ENCODE measurements around the gene DYRK3.

DYRK3 gene

DNA sequence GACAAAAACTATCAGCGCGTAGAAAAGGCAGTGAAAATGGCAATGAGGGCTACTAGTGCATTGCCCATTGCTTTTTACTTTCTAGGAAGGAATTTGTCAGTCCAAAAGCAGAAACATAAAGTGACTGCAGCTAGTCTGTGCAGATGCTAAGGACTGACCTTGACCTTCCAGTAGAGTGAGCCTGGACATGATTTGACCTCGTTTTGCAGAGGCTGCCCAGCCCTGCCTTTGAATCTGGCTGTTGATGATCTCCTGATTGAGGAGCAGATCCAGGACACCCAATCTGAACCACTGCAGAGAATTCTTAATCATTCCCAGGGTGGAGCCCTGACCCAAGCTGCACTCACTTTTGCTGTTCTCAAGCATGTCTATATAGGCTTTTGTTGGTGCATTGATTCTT, 21.6 kb downstream of the DYRK3 start:
- no peaks in the 10 kb centered on the region for H3K9me3 ChIP-seq (ENCODE audit: control insufficient read depth, insufficient read depth, low read length)
- H3K4me3 ChIP-seq (ENCODE audit: low read length) = no peak overlapping the region
- H3F3A ChIP-seq (ENCODE audit: control insufficient read depth, insufficient read depth) = peaks cover 19% of the 10 kb centered on the region; the same call in 1 of the 2 replicates
- peaks cover 10% of the 10 kb centered on the region for H3K36me3 ChIP-seq (ENCODE audit: control insufficient read depth, low read length)
- H3K79me2 ChIP-seq (ENCODE audit: control insufficient read depth, low read length) = no peaks in the 10 kb centered on the region; the same call in 1 of the 2 replicates
- TF ChIP-seq CTCF (IDR thresholded peaks at IDR 0.05; ENCODE audit: low read depth, low read length, poor library complexity, severe bottlenecking) = no peak
- no peak for TF ChIP-seq EZH2phosphoT487 (IDR thresholded peaks at IDR 0.05; ENCODE audit: borderline replicate concordance, low read length)
- H3K9me2 ChIP-seq (replicated peaks; ENCODE audit: control insufficient read depth, low read length) = no peaks in the 10 kb centered on the region
- no peak overlapping the region for H3K4me2 ChIP-seq (ENCODE audit: low read length)
- H3K27ac ChIP-seq (ENCODE audit: low read depth, low read length) = no peak overlapping the region
- H3K4me1 ChIP-seq (ENCODE audit: control insufficient read depth, low read length) = peaks cover 30% of the 10 kb centered on the region
- peaks cover 3% of the 10 kb centered on the region; the same call in 1 of the 2 replicates for H3K27me3 ChIP-seq (ENCODE audit: control insufficient read depth, low read length)
- 0 out of 2 replicates have a peak, but pooled peaks cover 6% of the 10 kb centered on the region for H4K20me1 ChIP-seq (ENCODE audit: control insufficient read depth, insufficient read depth, low read depth, low read length)

GRCh38 chr1:206657751-206658150, 22.4 kb downstream of the DYRK3 start:
- Histone ChIP-seq H3K36me3 (ENCODE audit: control insufficient read depth, low read length) (0 out of 2 replicates have a peak, but pooled peaks cover 2% of the 10 kb centered on the region), H3K4me1 (ENCODE audit: control insufficient read depth, low read length) (peaks cover 30% of the 10 kb centered on the region), H3K9me3 (ENCODE audit: control insufficient read depth, insufficient read depth, low read length) (no peaks in the 10 kb centered on the region), H3K9me2 (replicated peaks; ENCODE audit: control insufficient read depth, low read length) (no peaks in the 10 kb centered on the region), H3K27ac (ENCODE audit: low read depth, low read length) (peak overlapping the region; percentile 67), H4K20me1 (ENCODE audit: control insufficient read depth, insufficient read depth, low read depth, low read length) (no peaks in the 10 kb centered on the region), H3F3A (ENCODE audit: control insufficient read depth, insufficient read depth) (peaks cover 19% of the 10 kb centered on the region; the same call in 1 of the 2 replicates), H3K27me3 (ENCODE audit: control insufficient read depth, low read length) (peaks cover 11% of the 10 kb centered on the region), H3K79me2 (ENCODE audit: control insufficient read depth, low read length) (no peaks in the 10 kb centered on the region), H3K4me2 (ENCODE audit: low read length) (peak overlapping the region; percentile 84), H3K4me3 (ENCODE audit: low read length) (peak overlapping the region; percentile 68)
- TF ChIP-seq CTCF (IDR thresholded peaks at IDR 0.05; ENCODE audit: low read depth, low read length, poor library complexity, severe bottlenecking) (no peak), EZH2phosphoT487 (IDR thresholded peaks at IDR 0.05; ENCODE audit: borderline replicate concordance, low read length) (no peak)

GRCh38 chr1:206658264-206658980, 23.1 kb downstream of the DYRK3 start:
- peak; percentile 99 for TF ChIP-seq CTCF (IDR thresholded peaks at IDR 0.05; ENCODE audit: low read depth, low read length, poor library complexity, severe bottlenecking)
- no peak for TF ChIP-seq EZH2phosphoT487 (IDR thresholded peaks at IDR 0.05; ENCODE audit: borderline replicate concordance, low read length)
- H3K79me2 ChIP-seq (ENCODE audit: control insufficient read depth, low read length) = no peaks in the 10 kb centered on the region
- H3K27ac ChIP-seq (ENCODE audit: low read depth, low read length) = peak overlapping the region; percentile 67
- peaks cover 18% of the 10 kb centered on the region for H3K27me3 ChIP-seq (ENCODE audit: control insufficient read depth, low read length)
- peaks cover 19% of the 10 kb centered on the region; the same call in 1 of the 2 replicates for H3F3A ChIP-seq (ENCODE audit: control insufficient read depth, insufficient read depth)
- H3K36me3 ChIP-seq (ENCODE audit: control insufficient read depth, low read length) = 0 out of 2 replicates have a peak, but pooled peaks cover 2% of the 10 kb centered on the region
- no peaks in the 10 kb centered on the region for H3K9me3 ChIP-seq (ENCODE audit: control insufficient read depth, insufficient read depth, low read length)
- H3K4me2 ChIP-seq (ENCODE audit: low read length) = peak overlapping the region; percentile 84
- H4K20me1 ChIP-seq (ENCODE audit: control insufficient read depth, insufficient read depth, low read depth, low read length) = no peaks in the 10 kb centered on the region
- H3K4me1 ChIP-seq (ENCODE audit: control insufficient read depth, low read length) = peaks cover 34% of the 10 kb centered on the region
- peak overlapping the region; percentile 68 for H3K4me3 ChIP-seq (ENCODE audit: low read length)
- H3K9me2 ChIP-seq (replicated peaks; ENCODE audit: control insufficient read depth, low read length) = no peaks in the 10 kb centered on the region
